SW480 (cell line): ENCODE data around the gene SLC35A2.

ENCODE experiments used
- DNase-seq: peaks from one replicate; pipeline ENCODE4 v3.0.0-alpha.2; 2016; ENCODE audit warnings: low spot score

Gene SLC35A2

GRCh38 chrX:48927123-48927522 lies 15.7 kb upstream of the SLC35A2 start:
- no peak for DNase-seq

- DNase-seq, result no peak
Observed at GRCh38 chrX:48924270-48924669, 12.8 kb upstream of the SLC35A2 start.

GRCh38 chrX:48923771-48924170 lies 12.3 kb upstream of the SLC35A2 start:
- DNase-seq, result no peak

- no peak for DNase-seq
Observed at GRCh38 chrX:48920718-48921104, 9.3 kb upstream of the SLC35A2 start.

GRCh38 chrX:48919947-48920717 lies 8.7 kb upstream of the SLC35A2 start:
- DNase-seq, result no peak

- DNase-seq, result no peak
Observed at GRCh38 chrX:48919360-48919841, 8.0 kb upstream of the SLC35A2 start.

GRCh38 chrX:48918643-48919340 lies 7.3 kb upstream of the SLC35A2 start, which contains the start of gene PIM2:
Gene PIM2, minus strand, starts transcription at chrX:48919024. Its CDS starts 190 bp downstream, at chrX:48918834.
- DNase-seq, result peak; percentile 97

- DNase-seq, result no peak
Observed at GRCh38 chrX:48918301-48918642, 6.8 kb upstream of the SLC35A2 start.

GRCh38 chrX:48917139-48918001 lies 5.9 kb upstream of the SLC35A2 start:
- peak; percentile 91 for DNase-seq

- DNase-seq, result no peak
Observed at GRCh38 chrX:48914593-48915493, 3.4 kb upstream of the SLC35A2 start.

GRCh38 chrX:48913605-48914366 lies 2.3 kb upstream of the SLC35A2 start:
- DNase-seq, result no peak

GRCh38 chrX:48910926-48911411 lies 477 bp downstream of the SLC35A2 start:
- DNase-seq, result peak; percentile 17

- no peak for DNase-seq
Observed at GRCh38 chrX:48909703-48910294, 1.6 kb downstream of the SLC35A2 start.

GRCh38 chrX:48908600-48908999 lies 2.8 kb downstream of the SLC35A2 start:
- DNase-seq, result no peak

GRCh38 chrX:48905090-48905790 lies 6.2 kb downstream of the SLC35A2 start:
- DNase-seq, result no peak

- DNase-seq, result no peak
Observed at GRCh38 chrX:48904626-48905025, 6.8 kb downstream of the SLC35A2 start.

GRCh38 chrX:48904180-48904579 lies 7.3 kb downstream of the SLC35A2 start:
- DNase-seq, result no peak

GRCh38 chrX:48903290-48903689 lies 8.2 kb downstream of the SLC35A2 start:
- DNase-seq, result no peak

- no peak for DNase-seq
Observed at GRCh38 chrX:48902776-48903175, 8.7 kb downstream of the SLC35A2 start.
